HTERT RPE-1 (cell line): Measurements from ENCODE around the gene STX17.

Experiments used
- in situ Hi-C: fragments of 300-500 bp; cut with MboI; formaldehyde crosslinking; loops from 4 replicates; pipeline ENCODE4 v1.14.3; 2020; ENCODE audit warnings: low sequenced_read_pairs

The STX17 gene

DNA sequence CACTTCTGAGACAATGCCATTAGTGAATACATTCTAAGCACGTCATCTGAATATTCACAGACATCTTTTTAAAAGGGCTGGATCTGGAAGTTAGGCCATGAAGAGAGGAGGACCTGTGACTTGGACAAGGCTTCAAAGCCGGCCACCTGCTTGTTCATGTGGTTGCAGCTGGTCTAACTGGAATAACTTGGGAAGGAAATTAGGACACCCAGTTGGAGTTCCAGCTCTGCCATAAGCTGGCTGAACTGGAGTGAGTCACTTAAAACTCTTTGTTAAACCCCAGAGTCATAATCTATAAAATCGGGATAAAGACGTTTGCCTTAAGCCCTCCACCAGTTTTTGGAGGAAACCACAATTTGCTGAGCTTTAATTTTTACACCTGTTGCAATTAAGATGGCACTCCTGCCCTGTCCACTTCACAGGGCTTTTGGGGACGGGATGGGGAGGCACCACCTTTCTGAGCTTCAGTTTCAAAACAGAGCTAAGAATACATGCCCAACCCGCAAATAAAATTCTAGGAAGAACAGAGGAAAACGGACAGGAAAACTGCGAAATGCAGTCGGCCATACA, 536 bp upstream of the STX17 start:
- in situ Hi-C loops = no loop called here

DNA sequence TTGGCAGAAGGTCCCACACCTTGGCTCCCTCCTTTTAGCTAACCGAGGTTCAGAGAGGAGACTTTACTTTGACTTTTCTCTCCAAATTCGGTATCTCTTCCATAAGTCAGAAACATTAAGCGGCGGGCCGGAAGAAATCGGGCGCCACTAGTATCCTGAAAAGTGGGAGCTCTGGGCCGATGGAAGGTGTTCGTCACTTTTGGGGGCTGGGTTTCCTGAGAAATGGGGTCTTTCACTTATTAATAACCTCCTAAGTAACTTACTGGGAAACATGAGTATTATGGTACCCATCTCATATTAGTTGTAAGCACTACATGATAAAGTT, 716 bp downstream of the STX17 start:
- in situ Hi-C loops = no loop called here

- in situ Hi-C loops = no loop called here
These were observed 5.1 kb downstream of the STX17 start for GRCh38 chr9:99911600-99911999.

GRCh38 chr9:99916650-99917049, 10.2 kb downstream of the STX17 start:
- in situ Hi-C loops = no loop called here

- in situ Hi-C loops = no loop called here
These were observed 11.7 kb downstream of the STX17 start for GRCh38 chr9:99918134-99918533.

- in situ Hi-C loops = no loop called here
These were observed 13.5 kb downstream of the STX17 start for GRCh38 chr9:99919930-99920329.

- in situ Hi-C loops = no loop called here
These were observed 15.6 kb downstream of the STX17 start for GRCh38 chr9:99921875-99922710.

- in situ Hi-C loops = no loop called here
These were observed 16.2 kb downstream of the STX17 start for GRCh38 chr9:99922711-99923030.

GRCh38 chr9:99925541-99925940, 19.1 kb downstream of the STX17 start:
- in situ Hi-C loops = no loop called here

DNA sequence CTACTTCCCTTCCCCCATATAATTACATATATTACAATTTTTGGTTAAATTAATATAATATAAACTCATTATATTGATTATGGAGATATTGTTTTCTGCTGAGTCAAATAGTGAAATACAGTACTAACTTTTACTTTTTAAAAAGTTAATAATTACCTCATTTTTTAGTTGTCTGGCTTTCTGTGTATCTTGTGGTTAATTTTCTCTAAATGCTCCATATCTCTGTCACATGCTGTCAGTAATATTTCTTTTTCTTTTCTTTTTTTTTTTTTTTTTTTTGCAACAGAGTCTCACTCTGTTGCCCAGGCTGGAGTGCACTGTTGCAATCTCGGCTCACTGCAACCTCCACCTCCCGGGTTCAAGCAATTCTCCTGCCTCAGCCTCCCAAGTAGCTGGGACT, 23.2 kb downstream of the STX17 start:
- in situ Hi-C loops = no loop called here

GRCh38 chr9:99931155-99931840, 24.8 kb downstream of the STX17 start:
- in situ Hi-C loops = no loop called here

- in situ Hi-C loops = no loop called here
These were observed 30.6 kb downstream of the STX17 start for GRCh38 chr9:99936947-99937587.

- in situ Hi-C loops = no loop called here
These were observed 40.9 kb downstream of the STX17 start for GRCh38 chr9:99947395-99947794.

- in situ Hi-C loops = no loop called here
These were observed 42.0 kb downstream of the STX17 start for GRCh38 chr9:99948482-99948881.

GRCh38 chr9:99948896-99949295, 42.4 kb downstream of the STX17 start:
- in situ Hi-C loops = no loop called here

DNA sequence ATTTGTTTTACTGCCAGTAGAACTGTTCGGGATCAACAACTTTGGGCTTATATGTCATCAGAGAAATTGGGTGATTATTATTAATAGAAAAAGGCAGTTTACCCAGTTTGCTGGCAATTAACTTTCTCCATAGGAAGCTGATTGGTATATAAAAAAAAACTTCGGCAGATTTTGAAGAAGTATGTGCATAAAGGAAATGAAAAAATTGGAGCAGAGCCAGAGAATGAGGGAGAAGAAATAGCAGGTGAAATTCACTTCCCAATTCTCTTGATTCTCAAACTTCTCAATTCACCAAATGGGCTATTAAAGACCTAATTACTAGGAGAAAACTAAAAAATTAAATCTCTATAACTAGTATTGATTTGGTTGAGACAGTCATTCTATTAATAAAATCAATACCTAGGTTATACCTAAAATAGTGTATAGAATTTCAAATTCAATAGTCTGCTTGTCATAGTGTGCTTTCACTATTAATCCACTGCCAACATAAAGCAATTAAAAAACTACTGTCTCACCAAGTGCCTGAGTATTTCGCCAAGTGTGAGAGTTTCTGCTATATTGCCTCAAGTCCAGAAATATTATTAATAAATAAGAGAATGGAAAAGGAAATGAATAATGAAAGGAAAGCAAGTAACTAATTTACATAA, 47.5 kb downstream of the STX17 start:
- in situ Hi-C loops = no loop called here

DNA sequence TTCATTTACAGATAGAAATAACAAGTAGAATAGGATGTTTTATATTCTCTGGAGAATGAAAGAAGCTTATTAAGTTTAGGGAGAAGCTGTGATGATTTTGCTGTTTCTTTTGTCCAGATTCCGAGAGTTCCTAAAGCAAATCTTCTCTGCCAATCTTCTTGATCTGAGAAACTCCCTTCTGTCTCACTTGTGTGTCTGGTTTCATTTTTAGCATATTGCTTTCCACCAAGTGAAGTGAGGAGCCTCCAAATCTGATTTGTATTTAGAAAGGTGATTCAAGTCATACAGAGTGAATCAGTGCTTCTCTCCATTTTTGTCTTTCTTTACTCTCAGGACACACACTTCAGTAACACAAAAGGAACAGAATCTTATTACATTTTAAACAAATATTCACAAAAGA, 48.4 kb downstream of the STX17 start:
- in situ Hi-C loops = no loop called here

GRCh38 chr9:99955606-99956005, 49.2 kb downstream of the STX17 start:
- in situ Hi-C loops = no loop called here

- in situ Hi-C loops = no loop called here
These were observed 56.3 kb downstream of the STX17 start for GRCh38 chr9:99962680-99963261.

- in situ Hi-C loops = no loop called here
These were observed 57.9 kb downstream of the STX17 start for GRCh38 chr9:99964336-99964735.

DNA sequence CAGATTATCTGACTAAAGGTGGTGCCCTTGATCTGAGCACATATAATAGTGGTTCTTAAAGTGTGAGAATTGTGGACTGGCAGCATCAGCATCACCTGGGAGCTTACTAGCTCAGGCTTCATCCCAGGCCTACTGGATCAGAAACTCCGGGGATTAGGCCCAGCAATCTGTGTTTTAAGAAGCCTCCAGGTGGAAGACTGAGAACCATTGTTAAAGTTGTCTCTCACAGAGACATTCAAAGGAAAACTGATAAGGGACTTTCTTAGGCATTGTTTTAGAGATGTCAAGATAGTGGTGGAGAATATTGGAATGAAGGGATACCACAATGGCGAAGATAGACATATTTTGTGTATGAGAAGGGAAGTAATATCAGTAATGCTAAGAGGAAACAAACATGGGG, 59.5 kb downstream of the STX17 start:
- in situ Hi-C loops = no loop called here
